Panc1 (cell line): ENCODE measurements around the gene HOXB3. TPM values are rescaled to one million over a fixed set of nuclear protein-coding genes. Genes with fewer than 3 reads are reported as not detected.

ENCODE experiments used
- ATAC-seq: fragments of 200-7000 bp; cut with Tn5 transposase; 2 replicates; pipeline ENCODE4 v1.9.1; 2020; ENCODE audit warnings: mild to moderate bottlenecking, moderate library complexity
- BruUV-seq: library from RNA; stranded (reverse); fragments of 400-500 nt; replicated peaks from 2 replicates; lab custom pipeline; 2021; lab: Mats Ljungman, UMichigan
- CTCF ChIA-PET: fragments of 300-600 bp; sonication (Branson Sonifier 250); formaldehyde crosslinking; loops from one replicate; lab custom pipeline; 2022; ENCODE audit warnings: antibody characterized with exemption; lab: Charles Lee
- POLR2A ChIA-PET: fragments of 300-600 bp; sonication (Branson Sonifier 250); formaldehyde crosslinking; loops from one replicate; lab custom pipeline; 2022; ENCODE audit warnings: antibody characterized with exemption; lab: Charles Lee
- DNase-seq: peaks from one replicate; pipeline ENCODE4 v3.0.0-alpha.2; 2010; ENCODE audit warnings: low read depth, low spot score
- H3K27ac ChIP-seq: 2 replicates; pipeline ENCODE4 v1.5.1; 2011; ENCODE audit warnings: mild to moderate bottlenecking, low read length, inconsistent platforms
- H3K27me3 ChIP-seq: fragments of 200-500 bp; sonication (Bioruptor generic); 2 replicates; pipeline ENCODE4 v1.6.0; 2014; ENCODE audit warnings: low read length, inconsistent platforms; ENCODE audit not compliant: control insufficient read depth, insufficient read depth
- H3K36me3 ChIP-seq: fragments of 200-500 bp; sonication (Bioruptor generic); 2 replicates; pipeline ENCODE4 v1.5.1; 2014; ENCODE audit warnings: inconsistent platforms, mild to moderate bottlenecking, low read length, moderate library complexity; ENCODE audit not compliant: control insufficient read depth, insufficient read depth
- H3K4me1 ChIP-seq: 2 replicates; pipeline ENCODE4 v1.5.1; 2011; ENCODE audit warnings: inconsistent platforms, mild to moderate bottlenecking, low read length, moderate library complexity; ENCODE audit not compliant: control insufficient read depth, insufficient read depth
- H3K4me3 ChIP-seq, 2 experiments: 2 replicates each; pipeline ENCODE4 v1.5.1; 2011 to 2012; ENCODE audit warnings: low read depth in 2 of 2, low read length in 2 of 2, mild to moderate bottlenecking in 2 of 2, inconsistent platforms in 1 of 2, moderate library complexity in 1 of 2
- H3K9me3 ChIP-seq: fragments of 200-500 bp; sonication (Bioruptor generic); 2 replicates; pipeline ENCODE4 v1.5.1; 2014; ENCODE audit warnings: low read depth, mild to moderate bottlenecking, inconsistent platforms, low read length, moderate library complexity; ENCODE audit not compliant: control insufficient read depth, insufficient read depth
- CTCF ChIP-seq: fragments of 450-650 bp; IDR thresholded peaks from 2 replicates; pipeline ENCODE4 v1.5.1; 2017; ENCODE audit warnings: mild to moderate bottlenecking
- POLR2AphosphoS5 ChIP-seq: IDR thresholded peaks from 2 replicates; pipeline ENCODE4 v1.6.1; 2012; ENCODE audit warnings: mild to moderate bottlenecking, low read depth, low read length, moderate library complexity
- REST ChIP-seq, 2 experiments: IDR thresholded peaks; 2 replicates each; pipeline ENCODE4 v1.6.1; 2011 to 2012; ENCODE audit warnings: low read depth in 2 of 2, control low read depth in 1 of 2, low read length in 1 of 2, mild to moderate bottlenecking in 1 of 2, moderate library complexity in 1 of 2; ENCODE audit not compliant: insufficient read depth in 1 of 2
- SIN3A ChIP-seq: IDR thresholded peaks from 2 replicates; pipeline ENCODE4 v1.6.1; 2012; ENCODE audit warnings: low read depth, mild to moderate bottlenecking, low read length, moderate library complexity, borderline replicate concordance; ENCODE audit not compliant: insufficient read depth
- TCF7L2 ChIP-seq: IDR thresholded peaks from 2 replicates; pipeline ENCODE4 v1.6.1; 2011; ENCODE audit warnings: mild to moderate bottlenecking, low read depth, low read length, inconsistent platforms
- in situ Hi-C: cut with HindIII; loops from 2 replicates; pipeline ENCODE4 v1.10.0; 2016; ENCODE audit warnings: low sequenced_read_pairs, low pct_unique_long_range_greater_than_20kb
- intact Hi-C: fragments of 100-400 bp; cut with micrococcal nuclease; formaldehyde crosslinking; loops from one replicate; pipeline ENCODE4 v1.10.0; 2022; ENCODE audit not compliant: unreplicated experiment
- total RNA-seq: library from RNA; stranded (reverse); gene quantifications from one replicate; pipeline ENCODE4 v1.2.1, GENCODE V29; 2021; ENCODE audit not compliant: unreplicated experiment

Gene HOXB3
- total RNA-seq, 1 experiment from 2014 or later: 127 TPM

GRCh38 chr17:48564188-48565021 is 25.6 kb downstream of the HOXB3 start:
- ATAC-seq: no peak
- ChIA-PET CTCF (interaction anchor here (0.7 kb wide), 1 partner anchor 20 kb away, joined by 3 read pairs; no protein-coding TSS in a partner anchor), POLR2A (no interaction called here)

More at GRCh38 chr17:48564188-48565021, 25.6 kb downstream of the HOXB3 start:
- no peaks in the 10 kb centered on the region for H3K9me3 ChIP-seq
- peak overlapping the region; percentile 16 to 29 for H3K4me3 ChIP-seq
- intact Hi-C loops: no loop called here
- in situ Hi-C loops: no loop called here
- TF ChIP-seq CTCF (no peak), POLR2AphosphoS5 (0 out of 2 replicates have a peak, but pooled peaks have one; percentile 20), SIN3A (0 out of 2 replicates have a peak, but pooled peaks have one; percentile 5), REST (IDR thresholded peaks at IDR 0.05; ENCODE audit: insufficient read depth in 1 of 2, low read depth in 2 of 2, low read length in 1 of 2) (no peak), TCF7L2 (no peak)
- H3K27ac ChIP-seq: peak overlapping the region; percentile 97
- peaks cover 94% of the 10 kb centered on the region for H3K4me1 ChIP-seq
- no peak for DNase-seq
- no TSS peak for BruUV-seq
- H3K27me3 ChIP-seq: no peaks in the 10 kb centered on the region
- peaks cover 5% of the 10 kb centered on the region; the same call in 1 of the 2 replicates for H3K36me3 ChIP-seq
